HepG2 (cell line): ENCODE results near the gene MKNK1. TPM values are rescaled to one million over a fixed set of nuclear protein-coding genes. Genes with fewer than 3 reads are reported as not detected.

Source experiments
- ATAC-seq: fragments of 200-7000 bp; cut with Tn5 transposase; 3 replicates; pipeline ENCODE4 v1.9.1; 2020; ENCODE audit warnings: mild to moderate bottlenecking, moderate library complexity
- BruUV-seq: library from RNA; stranded (reverse); fragments of 400-500 nt; replicated peaks from 2 replicates; lab custom pipeline; 2021; lab: Mats Ljungman, UMichigan
- CTCF ChIA-PET: fragments of 300-600 bp; formaldehyde crosslinking; extraction: SDS; loops from one replicate; lab custom pipeline; 2021; ENCODE audit warnings: low total read pairs, inconsistent platforms, low intra/inter-chr PET ratio; lab: Yijun Ruan, JAX
- POLR2A ChIA-PET: fragments of 350-600 bp; sonication (Branson Sonifier 250); formaldehyde crosslinking; loops from one replicate; lab custom pipeline; 2020; ENCODE audit warnings: antibody characterized with exemption, inconsistent platforms; lab: Yijun Ruan, JAX
- DNase-seq: peaks from one replicate; pipeline ENCODE4 v3.0.0-alpha.2; 2015; ENCODE audit warnings: low spot score
- FAIRE-seq: peaks from 3 replicates; lab custom pipeline; 2011; peaks lifted over from hg19 to GRCh38; lab: Jason Lieb, UNC
- H2AFZ ChIP-seq: one replicate; pipeline ENCODE4 v1.6.1; 2011; ENCODE audit warnings: low read length, inconsistent platforms
- H3K27ac ChIP-seq: fragments of 300-600 bp; 3 replicates; pipeline ENCODE4 v1.8.0; 2011; ENCODE audit warnings: mixed run types, mild to moderate bottlenecking, mixed read lengths, low read length, inconsistent platforms; ENCODE audit not compliant: insufficient read depth; ENCODE audit errors: extremely low read length
- H3K27me3 ChIP-seq, 2 experiments: fragments of 200-600 bp in 1 of 2; 2 replicates in 1 of 2; 3 replicates in 1 of 2; pipeline versions ENCODE4 v1.6.0 to v1.8.0; 2011; ENCODE audit warnings: low read length in 2 of 2, mild to moderate bottlenecking in 2 of 2, moderate library complexity in 2 of 2, inconsistent platforms in 1 of 2; ENCODE audit not compliant: insufficient read depth in 2 of 2, control insufficient read depth in 1 of 2
- H3K36me3 ChIP-seq, 2 experiments: fragments of 200-600 bp in 1 of 2; replicated peaks in 1 of 2; 2 replicates in 1 of 2; 3 replicates in 1 of 2; pipeline versions ENCODE4 v1.5.1 to v1.8.0; 2011; ENCODE audit warnings: low read length in 2 of 2, inconsistent platforms in 1 of 2; ENCODE audit not compliant: insufficient read depth in 2 of 2, control insufficient read depth in 1 of 2
- H3K4me1 ChIP-seq: 2 replicates; pipeline ENCODE4 v1.5.1; 2012; ENCODE audit warnings: low read length, inconsistent platforms; ENCODE audit not compliant: insufficient read depth
- H3K4me2 ChIP-seq: 2 replicates; pipeline ENCODE4 v1.6.0; 2011; ENCODE audit warnings: low read depth, low read length, inconsistent platforms
- H3K4me3 ChIP-seq, 3 experiments: fragments of 200-600 bp in 1 of 3; sonication (generic), shearing (Covaris generic) in 1 of 3; replicated peaks in 1 of 3; 2 replicates each; pipeline ENCODE4 v1.5.1; 2011 to 2016; ENCODE audit warnings: low read length in 3 of 3, inconsistent platforms in 2 of 3, low read depth in 2 of 3, mild to moderate bottlenecking in 2 of 3, control low read depth in 1 of 3, mixed read lengths in 1 of 3; ENCODE audit not compliant: insufficient read depth in 1 of 3
- H3K79me2 ChIP-seq: one replicate; pipeline ENCODE4 v1.6.1; 2011; ENCODE audit warnings: low read length, inconsistent platforms; ENCODE audit not compliant: insufficient read depth
- H3K9ac ChIP-seq: 2 replicates; pipeline ENCODE4 v1.6.0; 2011; ENCODE audit warnings: mild to moderate bottlenecking, low read depth, low read length, inconsistent platforms; ENCODE audit not compliant: insufficient read depth
- H3K9me3 ChIP-seq: 2 replicates; pipeline ENCODE4 v1.5.1; 2012; ENCODE audit warnings: mild to moderate bottlenecking, low read length
- H4K20me1 ChIP-seq: 2 replicates; pipeline ENCODE4 v1.6.0; 2011; ENCODE audit warnings: inconsistent platforms, mild to moderate bottlenecking, low read length, moderate library complexity; ENCODE audit not compliant: insufficient read depth
- AGO1 ChIP-seq: fragments of 200-400 bp; formaldehyde crosslinking; IDR thresholded peaks from 2 replicates; pipeline ENCODE4 v1.6.1; 2017; ENCODE audit warnings: mild to moderate bottlenecking, low read depth, low read length, moderate library complexity; ENCODE audit not compliant: poor library complexity, severe bottlenecking
- HMG20B ChIP-seq: conservative IDR thresholded peaks from 2 replicates; pipeline ENCODE4 v1.6.1; 2016; ENCODE audit warnings: missing genetic modification reagents, missing compliant biosample characterization
- HMGXB4 ChIP-seq, 2 experiments: sonication (generic) in 1 of 2; formaldehyde crosslinking in 1 of 2; IDR thresholded peaks; 2 replicates each; pipeline versions ENCODE4 v1.4.0 to v1.6.1; 2018 to 2020; ENCODE audit warnings: missing genetic modification reagents in 2 of 2, borderline replicate concordance in 1 of 2, low read depth in 1 of 2, mild to moderate bottlenecking in 1 of 2, missing biosample characterization in 1 of 2
- NONO ChIP-seq, 2 experiments: fragments of 450-650 bp in 1 of 2; sonication (generic) in 1 of 2; formaldehyde crosslinking in 1 of 2; IDR thresholded peaks in 1 of 2; conservative IDR thresholded peaks in 1 of 2; 2 replicates each; pipeline versions ENCODE4 v1.6.1 to v1.8.0; 2017 to 2022; ENCODE audit warnings: mild to moderate bottlenecking in 1 of 2, missing genetic modification reagents in 1 of 2, moderate library complexity in 1 of 2
- PCBP2 ChIP-seq: fragments of 200-400 bp; formaldehyde crosslinking; optimal IDR thresholded peaks from 2 replicates; pipeline ENCODE3; 2018; ENCODE audit warnings: low read length, low read depth; ENCODE audit not compliant: poor library complexity, severe bottlenecking
- SMYD3 ChIP-seq: sonication (generic); formaldehyde crosslinking; IDR thresholded peaks from 2 replicates; pipeline ENCODE4 v1.8.1; 2023; ENCODE audit warnings: mild to moderate bottlenecking, missing genetic modification reagents
- ZNF670 ChIP-seq: sonication (generic); formaldehyde crosslinking; IDR thresholded peaks from 2 replicates; pipeline ENCODE4 v1.8.0; 2022; ENCODE audit warnings: mild to moderate bottlenecking, missing genetic modification reagents, borderline replicate concordance
- ZNF704 ChIP-seq: sonication (generic); formaldehyde crosslinking; IDR thresholded peaks from 2 replicates; pipeline ENCODE4 v1.8.1; 2023; ENCODE audit warnings: mild to moderate bottlenecking, inconsistent platforms, moderate library complexity, missing genetic modification reagents, borderline replicate concordance
- WGBS: methylation state at CpG from one replicate; pipeline ENCODE4 v1.1.6; 2017; ENCODE audit warnings: low lambda C conversion rate; 5-methylcytosine and 5-hydroxymethylcytosine counted together
- in situ Hi-C: cut with HindIII; loops from 2 replicates; pipeline ENCODE4 v1.10.0; 2017; ENCODE audit warnings: low pct_unique_long_range_greater_than_20kb; ENCODE audit not compliant: extremely low pct_ligation_motif_present
- intact Hi-C: fragments of 100-400 bp; cut with micrococcal nuclease; formaldehyde crosslinking; loops from one replicate; pipeline ENCODE4 v1.10.0; 2022; ENCODE audit not compliant: unreplicated experiment
- polyA plus RNA-seq, 8 experiments: library from polyadenylated mRNA; depleted of rRNA in 3 of 8; stranded (reverse) in 7 of 8; unstranded in 1 of 8; fragments of >200 nt; fragmentation: Illumina TruSeq in 4 of 8; extraction: Trizol in 4 of 8; gene quantifications; 2 replicates each; pipeline versions ENCODE4 v1.2.1 to v1.2.3, GENCODE V29; 2011 to 2016; ENCODE audit warnings: low read depth in 4 of 8, missing spikeins in 1 of 8, mixed read lengths in 1 of 8; ENCODE audit not compliant: insufficient read depth in 1 of 8
- total RNA-seq, 5 experiments: library from RNA; depleted of rRNA; stranded (reverse); fragments of >200 nt; fragmentation: Illumina TruSeq; extraction: Trizol; gene quantifications; 2 replicates each; pipeline ENCODE4 v1.2.3, GENCODE V29; 2016; ENCODE audit warnings: low read depth in 1 of 5

The MKNK1 gene
- total and polyA plus RNA-seq, 2 of the 13 experiments (the other 11 are each of a cell fraction or from before 2014, with no cell fraction given) = 18.5 to 24.1 TPM

- H2AFZ ChIP-seq = no peak overlapping the region
- H3K9me3 ChIP-seq = no peaks in the 10 kb centered on the region
- WGBS = 87% methylated on average over 5 of the region's 7 CpGs
- H3K36me3 ChIP-seq = peaks cover 11 to 65% of the 10 kb centered on the region in 2 experiments; a peak in 4 of 5 replicates
- no peak overlapping the region for H3K27ac ChIP-seq
- intact Hi-C loops (no loop called here), in situ Hi-C loops (no loop called here)
- POLR2A ChIA-PET = no interaction called here
- H4K20me1 ChIP-seq = no peaks in the 10 kb centered on the region
- TF ChIP-seq HMG20B (CRISPR knock-in tag) (no peak), AGO1 (no peak), ZNF670 (CRISPR knock-in tag) (no peak), NONO (IDR thresholded peaks at IDR 0.05) (no peak), NONO (CRISPR knock-in tag; conservative IDR thresholded peaks at IDR 0.05) (no peak), ZNF704 (CRISPR knock-in tag) (no peak), PCBP2 (no peak), HMGXB4 (CRISPR knock-in tag; IDR thresholded peaks at IDR 0.05; ENCODE audit: borderline replicate concordance in 1 of 2, low read depth in 1 of 2) (no peak), SMYD3 (CRISPR knock-in tag) (no peak)
- no peak overlapping the region for H3K4me3 ChIP-seq
- DNase-seq (no peak), FAIRE-seq (no peak), ATAC-seq (no peak)
- no peaks in the 10 kb centered on the region for H3K79me2 ChIP-seq
- CTCF ChIA-PET = no interaction called here
- no TSS peak for BruUV-seq
- no peaks in the 10 kb centered on the region for H3K27me3 ChIP-seq
- no peaks in the 10 kb centered on the region for H3K4me1 ChIP-seq
- no peak overlapping the region for H3K4me2 ChIP-seq
- H3K9ac ChIP-seq = no peak overlapping the region
Measured at GRCh38 chr1:46587069-46587468, 17.0 kb downstream of the MKNK1 start.
